ENCODE results near the gene CELF4. TPM values are rescaled to one million over a fixed set of nuclear protein-coding genes. Genes with fewer than 3 reads are reported as not detected.
A peak's percentile ranks its signal among the peaks of the same experiment; 100 is the strongest.

Gene CELF4
- polyA plus RNA-seq, 1 donor (not counting 4 experiments of a cell fraction or from before 2014, with no cell fraction given) = not detected

- no peak overlapping the region for H3K27ac ChIP-seq (ENCODE audit: control insufficient read depth, insufficient read depth, low read length)
- no peak overlapping the region for H3K4me3 ChIP-seq (ENCODE audit: control insufficient read depth in 2 of 3, extremely low read depth in 1 of 3, insufficient read depth in 2 of 3, low read depth in 1 of 3, low read length in 3 of 3)
- no peaks in the 10 kb centered on the region for H3K9me3 ChIP-seq (ENCODE audit: control insufficient read depth, low read depth, low read length)
- H3K79me2 ChIP-seq (ENCODE audit: control insufficient read depth, insufficient read depth, low read length) = no peaks in the 10 kb centered on the region
- H3K27me3 ChIP-seq (ENCODE audit: control insufficient read depth, extremely low read depth, insufficient read depth, low read length) = peaks cover 48% of the 10 kb centered on the region
- dilution Hi-C loops (cut with MboI; ENCODE audit: extremely low pct_ligation_motif_present, low sequenced_read_pairs) = no loop called here
- no peak overlapping the region for H2AFZ ChIP-seq (ENCODE audit: control insufficient read depth, low read length)
- H3K36me3 ChIP-seq (ENCODE audit: control insufficient read depth in 2 of 2, extremely low read depth in 1 of 2, insufficient read depth in 2 of 2, low read length in 2 of 2) = no peaks in the 10 kb centered on the region
- DNase-seq (ENCODE audit: low read depth, low spot score) (no peak), FAIRE-seq (no peak)
- H3K4me1 ChIP-seq (ENCODE audit: control insufficient read depth, extremely low read depth, insufficient read depth, low read length) = no peaks in the 10 kb centered on the region
- H3K4me2 ChIP-seq (ENCODE audit: control insufficient read depth, extremely low read depth, insufficient read depth, low read depth, low read length) = no peak overlapping the region
- H4K20me1 ChIP-seq (ENCODE audit: control insufficient read depth, extremely low read depth, insufficient read depth, low read length) = peaks cover 4% of the 10 kb centered on the region
- H3K9ac ChIP-seq (ENCODE audit: control insufficient read depth, extremely low read depth, insufficient read depth, low read length) = no peak overlapping the region
- H3K9me1 ChIP-seq (ENCODE audit: control insufficient read depth, extremely low read depth, insufficient read depth, low read length) = no peaks in the 10 kb centered on the region
- TF ChIP-seq EZH2 (IDR thresholded peaks at IDR 0.05; ENCODE audit: low read length) (peak; percentile 60), CTCF (optimal IDR thresholded peaks at IDR 0.05 in 1 of 3, IDR thresholded peaks at IDR 0.05 in 1 of 3, conservative IDR thresholded peaks at IDR 0.05 in 1 of 3; ENCODE audit: extremely low read depth in 1 of 3, insufficient read depth in 2 of 3, low read length in 3 of 3) (no peak)
These were observed 290.3 kb downstream of the CELF4 start for GRCh38 chr18:37275237-37275741.

DNA sequence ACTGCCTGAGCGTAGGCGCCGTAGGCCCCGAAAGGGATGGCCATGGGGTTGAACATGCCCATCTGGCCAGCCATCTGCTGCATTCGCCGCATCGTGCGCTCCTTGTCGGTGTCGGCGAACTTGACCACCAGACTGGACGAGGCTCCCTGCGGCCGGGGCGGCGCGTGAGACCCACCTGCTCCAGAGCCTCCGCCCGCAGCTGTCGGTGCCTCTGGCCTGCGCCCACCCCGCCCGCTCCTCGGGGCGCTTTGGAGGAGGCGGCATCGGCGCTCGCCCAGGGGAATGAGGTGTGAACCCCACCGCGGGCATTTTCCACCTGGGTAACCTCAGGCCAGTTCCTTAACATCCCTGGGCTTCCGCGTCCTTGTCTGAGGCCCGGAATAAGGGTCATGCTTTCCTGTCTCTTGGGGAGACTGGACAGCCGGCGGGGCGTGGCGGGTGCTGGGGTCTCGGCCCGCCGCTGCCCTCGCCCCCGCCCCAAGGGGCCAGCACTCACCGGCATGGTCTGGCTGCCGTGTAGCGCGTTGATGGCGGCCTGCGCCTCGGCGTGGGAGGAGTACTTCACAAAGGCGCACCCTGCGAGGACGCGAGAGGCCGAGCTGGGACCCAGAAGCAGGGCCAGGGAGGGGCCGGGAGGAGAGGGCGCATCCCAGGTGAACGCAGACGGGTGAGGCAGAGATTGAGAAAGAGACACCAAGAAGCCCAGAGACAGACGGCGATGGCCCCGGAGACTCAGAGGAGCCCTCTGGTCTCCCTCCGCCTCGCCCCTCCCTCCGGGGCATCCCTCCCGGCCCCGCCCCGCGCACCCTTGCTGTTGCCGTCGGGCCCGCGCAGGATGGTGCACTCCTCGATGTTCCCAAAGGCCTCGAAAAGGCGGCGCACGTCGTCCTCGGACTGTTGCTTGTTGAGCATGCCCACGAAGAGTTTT, 291.0 kb downstream of the CELF4 start:
- Histone ChIP-seq H3K27ac (ENCODE audit: control insufficient read depth, insufficient read depth, low read length) (no peak overlapping the region), H3K36me3 (ENCODE audit: control insufficient read depth in 2 of 2, extremely low read depth in 1 of 2, insufficient read depth in 2 of 2, low read length in 2 of 2) (no peaks in the 10 kb centered on the region), H4K20me1 (ENCODE audit: control insufficient read depth, extremely low read depth, insufficient read depth, low read length) (no peaks in the 10 kb centered on the region), H3K9me3 (ENCODE audit: control insufficient read depth, low read depth, low read length) (no peaks in the 10 kb centered on the region), H3K79me2 (ENCODE audit: control insufficient read depth, insufficient read depth, low read length) (no peaks in the 10 kb centered on the region), H3K4me3 (ENCODE audit: control insufficient read depth in 2 of 3, extremely low read depth in 1 of 3, insufficient read depth in 2 of 3, low read depth in 1 of 3, low read length in 3 of 3) (no peak overlapping the region), H3K4me1 (ENCODE audit: control insufficient read depth, extremely low read depth, insufficient read depth, low read length) (no peaks in the 10 kb centered on the region), H3K9ac (ENCODE audit: control insufficient read depth, extremely low read depth, insufficient read depth, low read length) (no peak overlapping the region), H3K4me2 (ENCODE audit: control insufficient read depth, extremely low read depth, insufficient read depth, low read depth, low read length) (no peak overlapping the region), H3K27me3 (ENCODE audit: control insufficient read depth, extremely low read depth, insufficient read depth, low read length) (peaks cover 48% of the 10 kb centered on the region), H3K9me1 (ENCODE audit: control insufficient read depth, extremely low read depth, insufficient read depth, low read length) (no peaks in the 10 kb centered on the region), H2AFZ (ENCODE audit: control insufficient read depth, low read length) (no peak overlapping the region)
- no peak for FAIRE-seq
- dilution Hi-C loops (cut with MboI; ENCODE audit: extremely low pct_ligation_motif_present, low sequenced_read_pairs) = no loop called here
- TF ChIP-seq EZH2 (IDR thresholded peaks at IDR 0.05; ENCODE audit: low read length) (peak; percentile 34), CTCF (optimal IDR thresholded peaks at IDR 0.05 in 1 of 3, IDR thresholded peaks at IDR 0.05 in 1 of 3, conservative IDR thresholded peaks at IDR 0.05 in 1 of 3; ENCODE audit: extremely low read depth in 1 of 3, insufficient read depth in 2 of 3, low read length in 3 of 3) (no peak)
- no peak for DNase-seq (ENCODE audit: low read depth, low spot score)

Measured in keratinocyte (primary cell).